K562 (cell line): ENCODE results near the gene CROCC2. TPM values are rescaled to one million over a fixed set of nuclear protein-coding genes. Genes with fewer than 3 reads are reported as not detected.

Experiments
- ATAC-seq: fragments of 200-7000 bp; cut with Tn5 transposase; 3 replicates; pipeline ENCODE4 v1.9.1; 2020; ENCODE audit warnings: moderate library complexity
- BruUV-seq: library from RNA; stranded (reverse); fragments of 400-500 nt; replicated peaks from 2 replicates; lab custom pipeline; 2021; lab: Mats Ljungman, UMichigan
- CTCF ChIA-PET: fragments of 300-600 bp; formaldehyde crosslinking; extraction: SDS; loops from one replicate; lab custom pipeline; 2021; ENCODE audit warnings: low intra/inter-chr PET ratio; lab: Yijun Ruan, JAX
- POLR2A ChIA-PET: fragments of 300-600, 350-650 bp; sonication (Branson Sonifier 250); formaldehyde crosslinking; extraction: SDS; loops from one replicate; lab custom pipeline; 2021; ENCODE audit warnings: antibody characterized with exemption, inconsistent platforms; lab: Yijun Ruan, JAX
- DNase-seq, 4 experiments: peaks; one replicate each; pipeline versions ENCODE4 v3.0.0 to v3.0.0-alpha.2; 2011 to 2018; ENCODE audit warnings: low spot score in 3 of 4, mixed read lengths in 3 of 4; ENCODE audit errors: extremely low read depth in 1 of 4
- FAIRE-seq: peaks from 2 replicates; lab custom pipeline; 2011; peaks lifted over from hg19 to GRCh38; lab: Jason Lieb, UNC
- H2AFZ ChIP-seq: 2 replicates; pipeline ENCODE4 v1.6.0; 2011; ENCODE audit warnings: low read depth, low read length, control low read depth, inconsistent platforms
- H3K27ac ChIP-seq: fragments of 200-600 bp; 3 replicates; pipeline ENCODE4 v1.8.0; 2011; ENCODE audit warnings: low read depth, mild to moderate bottlenecking, control low read depth, inconsistent platforms, low read length, moderate library complexity, mixed read lengths; ENCODE audit errors: extremely low read depth
- H3K27me3 ChIP-seq, 2 experiments: fragments of 300-600 bp in 1 of 2; 2 replicates in 1 of 2; 3 replicates in 1 of 2; pipeline versions ENCODE4 v1.6.0 to v1.8.0; 2011; ENCODE audit warnings: inconsistent platforms in 2 of 2, low read length in 2 of 2, mild to moderate bottlenecking in 1 of 2, mixed read lengths in 1 of 2, moderate library complexity in 1 of 2; ENCODE audit not compliant: control insufficient read depth in 2 of 2, insufficient read depth in 2 of 2
- H3K36me3 ChIP-seq: fragments of 300-600 bp; 3 replicates; pipeline ENCODE4 v1.8.0; 2011; ENCODE audit warnings: mild to moderate bottlenecking, low read length, inconsistent platforms; ENCODE audit not compliant: control insufficient read depth, insufficient read depth
- H3K4me1 ChIP-seq, 2 experiments: fragments of 200-600 bp in 1 of 2; replicated peaks in 1 of 2; 2 replicates in 1 of 2; 3 replicates in 1 of 2; pipeline versions ENCODE4 v1.5.1 to v1.8.0; 2011; ENCODE audit warnings: inconsistent platforms in 2 of 2, low read length in 2 of 2, mild to moderate bottlenecking in 1 of 2, mixed read lengths in 1 of 2, moderate library complexity in 1 of 2; ENCODE audit not compliant: control insufficient read depth in 2 of 2, insufficient read depth in 2 of 2
- H3K4me2 ChIP-seq: 2 replicates; pipeline ENCODE4 v1.6.1; 2011; ENCODE audit warnings: low read length, control low read depth, inconsistent platforms, mixed read lengths; ENCODE audit not compliant: insufficient read depth
- H3K4me3 ChIP-seq: fragments of 200-600 bp; sonication (generic), shearing (Covaris generic); 2 replicates; pipeline ENCODE4 v1.5.1; 2016; ENCODE audit warnings: control low read depth, inconsistent platforms
- H3K79me2 ChIP-seq: fragments of 200-600 bp; 3 replicates; pipeline ENCODE4 v1.8.0; 2011; ENCODE audit warnings: low read length, inconsistent platforms; ENCODE audit not compliant: control insufficient read depth, insufficient read depth
- H3K9ac ChIP-seq, 2 experiments: 2 replicates each; pipeline versions ENCODE4 v1.6.0 to v1.6.1; 2011; ENCODE audit warnings: low read depth in 2 of 2, low read length in 2 of 2, control low read depth in 1 of 2, inconsistent platforms in 1 of 2, mild to moderate bottlenecking in 1 of 2, mixed read lengths in 1 of 2; ENCODE audit not compliant: insufficient read depth in 1 of 2
- H3K9me1 ChIP-seq: one replicate; pipeline ENCODE4 v1.6.0; 2011; ENCODE audit warnings: inconsistent platforms, mild to moderate bottlenecking, low read length, moderate library complexity; ENCODE audit not compliant: control insufficient read depth, insufficient read depth
- H3K9me3 ChIP-seq: replicated peaks from 2 replicates; pipeline ENCODE4 v1.5.1; 2011; ENCODE audit warnings: low read depth, low read length, inconsistent platforms; ENCODE audit not compliant: control insufficient read depth, insufficient read depth
- H4K20me1 ChIP-seq: replicated peaks from 2 replicates; pipeline ENCODE4 v1.6.1; 2011; ENCODE audit warnings: low read length, inconsistent platforms, mixed read lengths; ENCODE audit not compliant: control insufficient read depth, insufficient read depth
- FOXA1 ChIP-seq: fragments of 450-650 bp; IDR thresholded peaks from 2 replicates; pipeline ENCODE4 v1.6.1; 2016; ENCODE audit warnings: mild to moderate bottlenecking, borderline replicate concordance
- HSF4 ChIP-seq: fragments of 250-450 bp; sonication (Bioruptor Pico); IDR thresholded peaks from 2 replicates; pipeline ENCODE4 v2.1.2; 2022; ENCODE audit warnings: mild to moderate bottlenecking, moderate library complexity, borderline replicate concordance
- KDM2B ChIP-seq: fragments of 250-450 bp; sonication (Bioruptor Pico); IDR thresholded peaks from 2 replicates; pipeline ENCODE4 v1.8.0; 2021; ENCODE audit warnings: mild to moderate bottlenecking, moderate library complexity
- NR2C1 ChIP-seq, 2 experiments: fragments of 450-650 bp; IDR thresholded peaks; 2 replicates each; pipeline ENCODE4 v1.6.1; 2017; ENCODE audit warnings: mild to moderate bottlenecking in 2 of 2, antibody characterized with exemption in 1 of 2, inconsistent platforms in 1 of 2, missing compliant biosample characterization in 1 of 2, missing genetic modification characterization in 1 of 2
- PHB2 ChIP-seq: fragments of 450-650 bp; IDR thresholded peaks from 2 replicates; pipeline ENCODE4 v1.6.1; 2017; ENCODE audit warnings: low read depth
- SAFB2 ChIP-seq: fragments of 200-400 bp; formaldehyde crosslinking; IDR thresholded peaks from 2 replicates; pipeline ENCODE4 v1.6.1; 2018; ENCODE audit warnings: borderline replicate concordance, low read length, low read depth, moderate library complexity; ENCODE audit not compliant: severe bottlenecking
- SMAD3 ChIP-seq: fragments of 450-650 bp; formaldehyde crosslinking; conservative IDR thresholded peaks from 2 replicates; pipeline ENCODE4 v1.4.0; 2020; ENCODE audit warnings: mild to moderate bottlenecking
- YBX1 ChIP-seq: fragments of 450-650 bp; IDR thresholded peaks from 2 replicates; pipeline ENCODE4 v1.7.1; 2016; ENCODE audit warnings: mild to moderate bottlenecking
- ZNF124 ChIP-seq: sonication (generic); formaldehyde crosslinking; IDR thresholded peaks from 2 replicates; pipeline ENCODE4 v1.8.1; 2022; ENCODE audit warnings: missing genetic modification reagents
- ZNF707 ChIP-seq: fragments of 250-450 bp; sonication (Bioruptor Pico); conservative IDR thresholded peaks from 2 replicates; pipeline ENCODE4 v1.8.0; 2022; ENCODE audit warnings: inconsistent platforms, mild to moderate bottlenecking, moderate library complexity
- WGBS: fragments of 100-300 bp; shearing (Covaris generic); methylation state at CpG from one replicate; pipeline ENCODE4 v1.1.6; 2016; ENCODE audit warnings: low coverage, mixed read lengths; ENCODE audit not compliant: insufficient coverage; ENCODE audit errors: missing lambda C conversion rate; 5-methylcytosine and 5-hydroxymethylcytosine counted together
- in situ Hi-C: fragments of 300-500 bp; cut with MboI; formaldehyde crosslinking; loops from 4 replicates; pipeline ENCODE4 v1.15.0; 2018; ENCODE audit warnings: inconsistent platforms, mixed read lengths
- intact Hi-C: fragments of 100-400 bp; cut with micrococcal nuclease; formaldehyde crosslinking; loops from 2 replicates; pipeline ENCODE4 v1.14.2; 2022
- polyA plus RNA-seq, 8 experiments: library from polyadenylated mRNA; depleted of rRNA in 4 of 8; stranded (reverse) in 5 of 8; unstranded in 3 of 8; fragments of >200 nt; fragmentation: Nextera tagmentation in 2 of 8; fragmentation: Illumina TruSeq in 1 of 8; extraction: Ambion mirVana in 2 of 8; extraction: Trizol in 1 of 8; gene quantifications; 2 replicates each; pipeline versions ENCODE4 v1.2.1 to v1.2.3, GENCODE V29; 2011 to 2014; ENCODE audit warnings: inconsistent platforms in 1 of 8, missing spikeins in 1 of 8
- total RNA-seq, 7 experiments: library from RNA; depleted of rRNA in 6 of 7; stranded (reverse); fragments of >200 nt in 6 of 7; fragmentation: Illumina TruSeq in 2 of 7; extraction: Trizol in 2 of 7; gene quantifications; 2 replicates each; pipeline versions ENCODE4 v1.2.1 to v1.2.3, GENCODE V29; 2011 to 2021; ENCODE audit warnings: low replicate concordance in 1 of 7
- TF ChIP-seq, protein P1 (sequence below): sonication (generic); formaldehyde crosslinking; IDR thresholded peaks from 2 replicates; pipeline ENCODE4 v1.8.0; 2022; ENCODE audit warnings: mild to moderate bottlenecking, missing genetic modification reagents
- TF ChIP-seq, protein P2 (sequence below): sonication (generic); formaldehyde crosslinking; IDR thresholded peaks from 2 replicates; pipeline ENCODE4 v1.8.1; 2023; ENCODE audit warnings: missing genetic modification reagents, mild to moderate bottlenecking, borderline replicate concordance

CROCC2 gene
- total and polyA plus RNA-seq, 9 of the 15 experiments (the other 6 are each of a cell fraction or from before 2014, with no cell fraction given): not detected

GRCh38 chr2:240933048-240933965 is 27.2 kb downstream of the CROCC2 start:
- Histone ChIP-seq H3K4me2 (no peak overlapping the region), H3K27ac (no peak overlapping the region), H4K20me1 (no peaks in the 10 kb centered on the region), H3K4me1 (no peaks in the 10 kb centered on the region; a peak in 1 of 5 replicates), H3K9me1 (no peaks in the 10 kb centered on the region), H3K9ac (no peak overlapping the region; a peak in 1 of 4 replicates), H3K79me2 (no peaks in the 10 kb centered on the region), H3K27me3 (peaks cover 0 to 66% of the 10 kb centered on the region in 2 experiments; a peak in 3 of 5 replicates), H3K4me3 (no peak overlapping the region), H2AFZ (no peak overlapping the region), H3K36me3 (no peaks in the 10 kb centered on the region), H3K9me3 (no peaks in the 10 kb centered on the region)
- ChIA-PET POLR2A (interaction anchor here (0.7 to 1.1 kb wide), 2 partner anchors 16 to 283 kb away, joined by 3 read pairs; no protein-coding TSS in a partner anchor), CTCF (no interaction called here)
- ATAC-seq: no peak
- DNase-seq: no peak
- in situ Hi-C loops: no loop called here
- BruUV-seq: no TSS peak
- 2% methylated on average over 15 of the region's 30 CpGs for WGBS
- intact Hi-C loops: no loop called here
- FAIRE-seq: no peak
- TF ChIP-seq, protein P1, sequence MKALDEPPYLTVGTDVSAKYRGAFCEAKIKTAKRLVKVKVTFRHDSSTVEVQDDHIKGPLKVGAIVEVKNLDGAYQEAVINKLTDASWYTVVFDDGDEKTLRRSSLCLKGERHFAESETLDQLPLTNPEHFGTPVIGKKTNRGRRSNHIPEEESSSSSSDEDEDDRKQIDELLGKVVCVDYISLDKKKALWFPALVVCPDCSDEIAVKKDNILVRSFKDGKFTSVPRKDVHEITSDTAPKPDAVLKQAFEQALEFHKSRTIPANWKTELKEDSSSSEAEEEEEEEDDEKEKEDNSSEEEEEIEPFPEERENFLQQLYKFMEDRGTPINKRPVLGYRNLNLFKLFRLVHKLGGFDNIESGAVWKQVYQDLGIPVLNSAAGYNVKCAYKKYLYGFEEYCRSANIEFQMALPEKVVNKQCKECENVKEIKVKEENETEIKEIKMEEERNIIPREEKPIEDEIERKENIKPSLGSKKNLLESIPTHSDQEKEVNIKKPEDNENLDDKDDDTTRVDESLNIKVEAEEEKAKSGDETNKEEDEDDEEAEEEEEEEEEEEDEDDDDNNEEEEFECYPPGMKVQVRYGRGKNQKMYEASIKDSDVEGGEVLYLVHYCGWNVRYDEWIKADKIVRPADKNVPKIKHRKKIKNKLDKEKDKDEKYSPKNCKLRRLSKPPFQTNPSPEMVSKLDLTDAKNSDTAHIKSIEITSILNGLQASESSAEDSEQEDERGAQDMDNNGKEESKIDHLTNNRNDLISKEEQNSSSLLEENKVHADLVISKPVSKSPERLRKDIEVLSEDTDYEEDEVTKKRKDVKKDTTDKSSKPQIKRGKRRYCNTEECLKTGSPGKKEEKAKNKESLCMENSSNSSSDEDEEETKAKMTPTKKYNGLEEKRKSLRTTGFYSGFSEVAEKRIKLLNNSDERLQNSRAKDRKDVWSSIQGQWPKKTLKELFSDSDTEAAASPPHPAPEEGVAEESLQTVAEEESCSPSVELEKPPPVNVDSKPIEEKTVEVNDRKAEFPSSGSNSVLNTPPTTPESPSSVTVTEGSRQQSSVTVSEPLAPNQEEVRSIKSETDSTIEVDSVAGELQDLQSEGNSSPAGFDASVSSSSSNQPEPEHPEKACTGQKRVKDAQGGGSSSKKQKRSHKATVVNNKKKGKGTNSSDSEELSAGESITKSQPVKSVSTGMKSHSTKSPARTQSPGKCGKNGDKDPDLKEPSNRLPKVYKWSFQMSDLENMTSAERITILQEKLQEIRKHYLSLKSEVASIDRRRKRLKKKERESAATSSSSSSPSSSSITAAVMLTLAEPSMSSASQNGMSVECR (CRISPR knock-in tag): no peak
- TF ChIP-seq HSF4 (CRISPR knock-in tag) (no peak), SAFB2 (no peak), ZNF124 (CRISPR knock-in tag) (no peak), KDM2B (CRISPR knock-in tag) (no peak), PHB2 (no peak), NR2C1 (IDR thresholded peaks at IDR 0.05) (no peak), NR2C1 (tag; IDR thresholded peaks at IDR 0.05) (no peak), ZNF707 (no peak), SMAD3 (CRISPR knock-in tag) (no peak), FOXA1 (no peak), YBX1 (no peak)
- TF ChIP-seq, protein P2, sequence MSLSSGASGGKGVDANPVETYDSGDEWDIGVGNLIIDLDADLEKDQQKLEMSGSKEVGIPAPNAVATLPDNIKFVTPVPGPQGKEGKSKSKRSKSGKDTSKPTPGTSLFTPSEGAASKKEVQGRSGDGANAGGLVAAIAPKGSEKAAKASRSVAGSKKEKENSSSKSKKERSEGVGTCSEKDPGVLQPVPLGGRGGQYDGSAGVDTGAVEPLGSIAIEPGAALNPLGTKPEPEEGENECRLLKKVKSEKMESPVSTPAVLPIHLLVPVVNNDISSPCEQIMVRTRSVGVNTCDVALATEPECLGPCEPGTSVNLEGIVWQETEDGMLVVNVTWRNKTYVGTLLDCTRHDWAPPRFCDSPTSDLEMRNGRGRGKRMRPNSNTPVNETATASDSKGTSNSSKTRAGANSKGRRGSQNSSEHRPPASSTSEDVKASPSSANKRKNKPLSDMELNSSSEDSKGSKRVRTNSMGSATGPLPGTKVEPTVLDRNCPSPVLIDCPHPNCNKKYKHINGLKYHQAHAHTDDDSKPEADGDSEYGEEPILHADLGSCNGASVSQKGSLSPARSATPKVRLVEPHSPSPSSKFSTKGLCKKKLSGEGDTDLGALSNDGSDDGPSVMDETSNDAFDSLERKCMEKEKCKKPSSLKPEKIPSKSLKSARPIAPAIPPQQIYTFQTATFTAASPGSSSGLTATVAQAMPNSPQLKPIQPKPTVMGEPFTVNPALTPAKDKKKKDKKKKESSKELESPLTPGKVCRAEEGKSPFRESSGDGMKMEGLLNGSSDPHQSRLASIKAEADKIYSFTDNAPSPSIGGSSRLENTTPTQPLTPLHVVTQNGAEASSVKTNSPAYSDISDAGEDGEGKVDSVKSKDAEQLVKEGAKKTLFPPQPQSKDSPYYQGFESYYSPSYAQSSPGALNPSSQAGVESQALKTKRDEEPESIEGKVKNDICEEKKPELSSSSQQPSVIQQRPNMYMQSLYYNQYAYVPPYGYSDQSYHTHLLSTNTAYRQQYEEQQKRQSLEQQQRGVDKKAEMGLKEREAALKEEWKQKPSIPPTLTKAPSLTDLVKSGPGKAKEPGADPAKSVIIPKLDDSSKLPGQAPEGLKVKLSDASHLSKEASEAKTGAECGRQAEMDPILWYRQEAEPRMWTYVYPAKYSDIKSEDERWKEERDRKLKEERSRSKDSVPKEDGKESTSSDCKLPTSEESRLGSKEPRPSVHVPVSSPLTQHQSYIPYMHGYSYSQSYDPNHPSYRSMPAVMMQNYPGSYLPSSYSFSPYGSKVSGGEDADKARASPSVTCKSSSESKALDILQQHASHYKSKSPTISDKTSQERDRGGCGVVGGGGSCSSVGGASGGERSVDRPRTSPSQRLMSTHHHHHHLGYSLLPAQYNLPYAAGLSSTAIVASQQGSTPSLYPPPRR (CRISPR knock-in tag): no peak
